A549 (cell line): ENCODE results near the gene KERA. TPM values are rescaled to one million over a fixed set of nuclear protein-coding genes. Genes with fewer than 3 reads are reported as not detected.
"Not testable (repeated sequence)": the region's sequence is repeated elsewhere in the genome, so short reads cannot be mapped to it uniquely, and the experiment has no call there.

Experiments used
- ATAC-seq, 2 experiments: fragments of 200-7000 bp in 1 of 2; fragments of >200 bp in 1 of 2; cut with Nextera tagmentation in 1 of 2; cut with Tn5 transposase in 1 of 2; 3 replicates each; pipeline versions ENCODE4 v1.8.0 to v1.9.1; 2018 to 2020; ENCODE audit warnings: mild to moderate bottlenecking in 1 of 2, moderate library complexity in 1 of 2
- CTCF ChIA-PET: fragments of 300-600 bp; sonication (Branson Sonifier 250); formaldehyde crosslinking; extraction: SDS; loops from one replicate; lab custom pipeline; 2021; ENCODE audit warnings: antibody characterized with exemption, inconsistent platforms; lab: Yijun Ruan, JAX
- POLR2A ChIA-PET: fragments of 350-600 bp; formaldehyde crosslinking; extraction: SDS; loops from one replicate; lab custom pipeline; 2021; ENCODE audit warnings: antibody characterized with exemption, inconsistent platforms; lab: Yijun Ruan, JAX
- DNase-seq, 2 experiments: peaks; one replicate each; pipeline versions ENCODE4 v3.0.0 to v3.0.0-alpha.2; 2011 to 2016; ENCODE audit warnings: low read depth in 1 of 2, low spot score in 1 of 2
- FAIRE-seq: peaks from 2 replicates; lab custom pipeline; 2011; peaks lifted over from hg19 to GRCh38; lab: Jason Lieb, UNC
- H3K27ac ChIP-seq, 2 experiments: fragments of >200 bp; sonication (Bioruptor Twin); formaldehyde crosslinking; 3 replicates each; pipeline ENCODE4 v1.5.1; 2016 to 2017
- H3K4me1 ChIP-seq: fragments of >200 bp; sonication (Bioruptor Twin); formaldehyde crosslinking; 3 replicates; pipeline ENCODE4 v1.6.1; 2016
- H3K4me2 ChIP-seq: fragments of >200 bp; sonication (Bioruptor Twin); formaldehyde crosslinking; 3 replicates; pipeline ENCODE4 v1.6.1; 2016
- H3K4me3 ChIP-seq: fragments of >200 bp; sonication (Bioruptor Twin); formaldehyde crosslinking; 3 replicates; pipeline ENCODE4 v1.5.1; 2016
- H3K9me3 ChIP-seq: fragments of >200 bp; sonication (Bioruptor Twin); formaldehyde crosslinking; 3 replicates; pipeline ENCODE4 v1.6.1; 2016
- BHLHE40 ChIP-seq: IDR thresholded peaks from 2 replicates; pipeline ENCODE4 v1.6.1; 2012; ENCODE audit warnings: low read depth, low read length, inconsistent platforms
- CEBPB ChIP-seq, 2 experiments: fragments of >200 bp in 1 of 2; sonication (Bioruptor Twin) in 1 of 2; formaldehyde crosslinking in 1 of 2; IDR thresholded peaks; 2 replicates each; pipeline ENCODE4 v1.6.1; 2012 to 2016
- CHD2 ChIP-seq: fragments of 150-350 bp; IDR thresholded peaks from 2 replicates; pipeline ENCODE4 v1.6.1; 2014; ENCODE audit warnings: low read length; ENCODE audit not compliant: partially characterized antibody
- EHF ChIP-seq: fragments of 250-450 bp; sonication (Bioruptor Pico); IDR thresholded peaks from 2 replicates; pipeline ENCODE4 v1.5.0; 2020; ENCODE audit warnings: mild to moderate bottlenecking
- EHMT2 ChIP-seq: fragments of 200-600 bp; sonication (generic); IDR thresholded peaks from 2 replicates; pipeline ENCODE4 v1.6.1; 2016; ENCODE audit warnings: antibody characterized with exemption, low read depth, mild to moderate bottlenecking, moderate library complexity
- ELK1 ChIP-seq: fragments of 150-350 bp; IDR thresholded peaks from 2 replicates; pipeline ENCODE4 v1.6.1; 2014; ENCODE audit warnings: low read depth, mild to moderate bottlenecking, low read length
- EP300 ChIP-seq, 2 experiments: fragments of >200 bp; sonication (Bioruptor Twin); formaldehyde crosslinking; IDR thresholded peaks; 2 replicates in 1 of 2; 3 replicates in 1 of 2; pipeline ENCODE4 v1.6.1; 2016 to 2017
- FOSB ChIP-seq: fragments of 250-450 bp; sonication (Bioruptor Pico); IDR thresholded peaks from 2 replicates; pipeline ENCODE4 v1.5.0; 2020; ENCODE audit warnings: mild to moderate bottlenecking, moderate library complexity
- GATA3 ChIP-seq: IDR thresholded peaks from 2 replicates; pipeline ENCODE4 v1.6.1; 2012; ENCODE audit warnings: borderline replicate concordance
- HEYL ChIP-seq: fragments of 250-450 bp; sonication (Bioruptor Pico); IDR thresholded peaks from 2 replicates; pipeline ENCODE4 v1.8.0; 2021; ENCODE audit warnings: mild to moderate bottlenecking, moderate library complexity
- HOXB5 ChIP-seq: fragments of 250-450 bp; sonication (Bioruptor Pico); IDR thresholded peaks from 2 replicates; pipeline ENCODE4 v1.5.0; 2020; ENCODE audit warnings: mild to moderate bottlenecking, moderate library complexity
- JUN ChIP-seq, 2 experiments: fragments of >200 bp; sonication (Bioruptor Twin); formaldehyde crosslinking; IDR thresholded peaks; 2 replicates in 1 of 2; 3 replicates in 1 of 2; pipeline ENCODE4 v1.6.1; 2016 to 2017
- JUNB ChIP-seq: fragments of >200 bp; sonication (Bioruptor Twin); formaldehyde crosslinking; IDR thresholded peaks from 2 replicates; pipeline ENCODE4 v1.6.1; 2016
- KDM1A ChIP-seq: fragments of 200-600 bp; sonication (generic); IDR thresholded peaks from 2 replicates; pipeline ENCODE4 v1.6.1; 2016; ENCODE audit warnings: low read depth, mild to moderate bottlenecking
- NR3C1 ChIP-seq: fragments of >200 bp; sonication (Bioruptor Twin); formaldehyde crosslinking; IDR thresholded peaks from 3 replicates; pipeline ENCODE4 v1.6.1; 2017
- REST ChIP-seq: fragments of 200-600 bp; sonication (generic); IDR thresholded peaks from 2 replicates; pipeline ENCODE4 v1.6.1; 2016; ENCODE audit warnings: antibody characterized with exemption, mild to moderate bottlenecking, moderate library complexity
- ZC3H11A ChIP-seq: fragments of 450-650 bp; IDR thresholded peaks from 2 replicates; pipeline ENCODE4 v1.6.1; 2014; ENCODE audit warnings: antibody characterized with exemption, mild to moderate bottlenecking
- WGBS: methylation state at CpG from one replicate; pipeline ENCODE4 v1.1.6; 2017; ENCODE audit errors: missing lambda C conversion rate; 5-methylcytosine and 5-hydroxymethylcytosine counted together
- polyA plus RNA-seq, 4 experiments: library from polyadenylated mRNA; depleted of rRNA in 3 of 4; stranded (reverse); fragments of >200 nt; fragmentation: RNase III in 1 of 4; extraction: RNeasy Plus Mini Kit Qiagen cat#74134 plus additional on column Dnase treatment in 1 of 4; gene quantifications; 2 replicates in 3 of 4; 3 replicates in 1 of 4; pipeline ENCODE4 v1.2.3, GENCODE V29; 2011 to 2017
- TF ChIP-seq, protein P1 (sequence below): fragments of 250-450 bp; sonication (Bioruptor Pico); IDR thresholded peaks from 2 replicates; pipeline ENCODE4 v1.5.0; 2021; ENCODE audit warnings: mild to moderate bottlenecking, moderate library complexity, borderline replicate concordance

KERA gene
- polyA plus RNA-seq, 2 of the 4 experiments (the other 2 are of a cell fraction) = not detected

DNA sequence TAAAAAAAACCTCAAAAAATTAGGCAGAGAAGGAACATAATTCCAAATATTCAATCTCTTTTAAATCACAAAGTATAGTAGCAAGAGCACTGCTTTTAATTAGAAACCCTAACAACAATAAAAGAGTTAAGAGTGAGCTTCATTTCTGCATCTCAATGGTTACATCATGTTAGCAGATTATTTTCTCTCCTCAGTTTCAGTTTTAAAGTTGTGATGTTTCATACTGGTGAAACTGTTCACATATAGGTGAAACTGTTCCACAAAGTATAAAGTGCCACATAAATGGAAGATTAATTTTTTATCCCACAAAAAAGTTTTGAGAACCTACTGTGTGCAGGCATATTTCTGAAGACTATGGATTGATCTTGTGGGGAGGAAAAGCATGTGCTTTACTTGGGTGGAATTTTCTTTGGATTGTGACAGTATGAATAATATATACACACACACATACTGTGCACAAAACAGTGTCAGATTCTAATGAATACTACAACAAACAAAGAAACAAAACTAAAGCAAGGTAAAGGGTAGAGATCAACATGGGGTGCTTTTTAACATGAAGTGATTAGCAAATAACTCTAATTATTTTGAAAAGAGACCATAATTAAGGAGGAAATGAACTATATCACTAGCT lies 36.3 kb upstream of the KERA start:
- DNase-seq (no peak), FAIRE-seq (peak; percentile 13), ATAC-seq (no peak)
- Histone ChIP-seq H3K4me1 (no peaks in the 10 kb centered on the region), H3K4me3 (no peak overlapping the region), H3K9me3 (no peaks in the 10 kb centered on the region; the same call in 2 of the 3 replicates), H3K4me2 (0 out of 3 replicates have a peak overlapping the region, but pooled peaks have one; percentile 14), H3K27ac (no peak overlapping the region)
- TF ChIP-seq KDM1A (no peak), ELK1 (no peak), EP300 (IDR thresholded peaks at IDR 0.05) (no peak)
- ChIA-PET POLR2A (no interaction called here), CTCF (interaction anchor here (0.6 kb wide), 1 partner anchor 15 kb away, joined by 3 read pairs; no protein-coding TSS in a partner anchor)

GRCh38 chr12:91093341-91093740 lies 35.5 kb upstream of the KERA start:
- WGBS = 80% methylated on average over 4 of the region's 4 CpGs
- no peak overlapping the region for H3K27ac ChIP-seq
- CTCF ChIA-PET = interaction anchor here (0.6 kb wide), 1 partner anchor 16 kb away, joined by 3 read pairs; no protein-coding TSS in a partner anchor
- no peaks in the 10 kb centered on the region; the same call in 2 of the 3 replicates for H3K9me3 ChIP-seq
- DNase-seq (no peak), FAIRE-seq (no peak), ATAC-seq (no peak)
- H3K4me2 ChIP-seq = no peak overlapping the region
- no peaks in the 10 kb centered on the region for H3K4me1 ChIP-seq
- POLR2A ChIA-PET = no interaction called here
- H3K4me3 ChIP-seq = no peak overlapping the region
- TF ChIP-seq FOSB (CRISPR knock-in tag) (no peak), REST (no peak), CEBPB (IDR thresholded peaks at IDR 0.05) (no peak), EHMT2 (no peak), BHLHE40 (no peak), JUNB (no peak), CHD2 (no peak), EHF (CRISPR knock-in tag) (no peak)
- TF ChIP-seq, protein P1, sequence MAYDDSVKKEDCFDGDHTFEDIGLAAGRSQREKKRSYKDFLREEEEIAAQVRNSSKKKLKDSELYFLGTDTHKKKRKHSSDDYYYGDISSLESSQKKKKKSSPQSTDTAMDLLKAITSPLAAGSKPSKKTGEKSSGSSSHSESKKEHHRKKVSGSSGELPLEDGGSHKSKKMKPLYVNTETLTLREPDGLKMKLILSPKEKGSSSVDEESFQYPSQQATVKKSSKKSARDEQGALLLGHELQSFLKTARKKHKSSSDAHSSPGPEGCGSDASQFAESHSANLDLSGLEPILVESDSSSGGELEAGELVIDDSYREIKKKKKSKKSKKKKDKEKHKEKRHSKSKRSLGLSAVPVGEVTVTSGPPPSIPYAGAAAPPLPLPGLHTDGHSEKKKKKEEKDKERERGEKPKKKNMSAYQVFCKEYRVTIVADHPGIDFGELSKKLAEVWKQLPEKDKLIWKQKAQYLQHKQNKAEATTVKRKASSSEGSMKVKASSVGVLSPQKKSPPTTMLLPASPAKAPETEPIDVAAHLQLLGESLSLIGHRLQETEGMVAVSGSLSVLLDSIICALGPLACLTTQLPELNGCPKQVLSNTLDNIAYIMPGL = no peak

GRCh38 chr12:91091916-91092715 lies 34.3 kb upstream of the KERA start:
- H3K4me1 ChIP-seq = no peaks in the 10 kb centered on the region
- H3K4me3 ChIP-seq = no peak overlapping the region
- POLR2A ChIA-PET = no interaction called here
- no peak overlapping the region for H3K27ac ChIP-seq
- no peak overlapping the region for H3K4me2 ChIP-seq
- no peaks in the 10 kb centered on the region; the same call in 2 of the 3 replicates for H3K9me3 ChIP-seq
- FAIRE-seq = no peak
- CTCF ChIA-PET = interaction anchor here (1.0 to 1.2 kb wide), 2 partner anchors 17 to 22 kb away, joined by 3 read pairs; no protein-coding TSS in a partner anchor
- DNase-seq = no peak
- TF ChIP-seq HEYL (CRISPR knock-in tag) (no peak), GATA3 (no peak), JUN (IDR thresholded peaks at IDR 0.05) (no peak), NR3C1 (no peak), ZC3H11A (no peak), HOXB5 (no peak), BHLHE40 (no peak)
- ATAC-seq = no peak
- WGBS = 26% methylated on average over 6 of the region's 6 CpGs

DNA sequence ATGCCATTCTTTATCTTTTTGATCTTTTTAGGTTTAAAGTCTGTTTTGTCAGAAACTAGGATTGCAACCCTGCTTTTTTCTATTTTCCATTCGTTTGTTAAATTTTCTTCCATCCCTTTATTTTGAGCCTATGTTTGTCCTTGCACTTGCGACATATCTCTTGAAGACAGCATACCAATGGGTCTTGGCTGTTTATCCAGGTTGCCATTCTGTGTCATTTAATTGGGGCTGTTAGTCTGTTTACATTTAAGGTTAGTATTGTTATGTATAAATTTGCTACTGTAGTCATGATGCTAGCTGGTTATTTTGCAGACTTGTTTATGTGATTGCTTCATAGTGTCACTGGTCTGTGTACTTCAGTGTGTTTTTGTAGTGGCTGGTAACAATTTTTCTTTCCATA lies 32.1 kb upstream of the KERA start:
- H3K9me3 ChIP-seq, POLR2A ChIA-PET, DNase-seq, H3K27ac ChIP-seq, H3K4me2 ChIP-seq, FAIRE-seq, H3K4me3 ChIP-seq, H3K4me1 ChIP-seq, ATAC-seq: not testable (repeated sequence)
- CTCF ChIA-PET = interaction anchor here (0.6 kb wide), 1 partner anchor 65 kb away, joined by 3 read pairs; no protein-coding TSS in a partner anchor
- 50% methylated on average over 2 of the region's 2 CpGs for WGBS
